Measurements from ENCODE around the gene CAMKMT. TPM values are rescaled to one million over a fixed set of nuclear protein-coding genes. Genes with fewer than 3 reads are reported as not detected.

Gene CAMKMT
- total RNA-seq, 2 experiments from 2014 or later, result 25.7 to 27.4 TPM

DNA sequence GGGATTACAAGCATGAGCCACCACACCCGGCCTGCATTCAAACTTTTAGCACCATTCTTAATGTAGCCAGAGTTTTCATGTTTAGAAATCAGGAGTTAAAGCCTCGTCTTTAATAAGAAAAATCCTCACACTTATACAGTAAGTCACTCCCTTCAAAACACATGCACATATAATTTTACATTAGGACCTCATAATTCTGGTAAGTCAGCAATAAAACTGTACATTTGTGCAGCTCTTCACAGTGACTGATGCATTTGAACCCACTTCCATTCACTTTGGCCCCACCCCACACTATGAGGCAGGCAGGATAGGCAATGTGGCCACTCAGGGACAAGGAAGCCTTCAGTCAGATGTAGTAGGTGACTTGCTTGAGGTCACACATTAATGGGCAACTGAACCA, 438.0 kb downstream of the CAMKMT start:
- no peak overlapping the region for H3K4me3 ChIP-seq (ENCODE audit: low read depth, low read length, poor library complexity, severe bottlenecking)
- H2AFZ ChIP-seq (ENCODE audit: low read length), result no peak overlapping the region
- intact Hi-C loops (cut with micrococcal nuclease; ENCODE audit: unreplicated experiment), result no loop called here
- H3K4me2 ChIP-seq (ENCODE audit: low read length), result no peak overlapping the region
- H3K79me2 ChIP-seq (ENCODE audit: insufficient read depth, low read depth, low read length), result no peaks in the 10 kb centered on the region
- H3K36me3 ChIP-seq (ENCODE audit: insufficient read depth, low read length), result no peaks in the 10 kb centered on the region
- H3K9me2 ChIP-seq (ENCODE audit: insufficient read depth, low read length), result no peaks in the 10 kb centered on the region
- H4K20me1 ChIP-seq (ENCODE audit: insufficient read depth, low read length), result no peaks in the 10 kb centered on the region
- H3K4me1 ChIP-seq (ENCODE audit: insufficient read depth, low read length, poor library complexity, severe bottlenecking), result no peaks in the 10 kb centered on the region
- TF ChIP-seq, protein P1, sequence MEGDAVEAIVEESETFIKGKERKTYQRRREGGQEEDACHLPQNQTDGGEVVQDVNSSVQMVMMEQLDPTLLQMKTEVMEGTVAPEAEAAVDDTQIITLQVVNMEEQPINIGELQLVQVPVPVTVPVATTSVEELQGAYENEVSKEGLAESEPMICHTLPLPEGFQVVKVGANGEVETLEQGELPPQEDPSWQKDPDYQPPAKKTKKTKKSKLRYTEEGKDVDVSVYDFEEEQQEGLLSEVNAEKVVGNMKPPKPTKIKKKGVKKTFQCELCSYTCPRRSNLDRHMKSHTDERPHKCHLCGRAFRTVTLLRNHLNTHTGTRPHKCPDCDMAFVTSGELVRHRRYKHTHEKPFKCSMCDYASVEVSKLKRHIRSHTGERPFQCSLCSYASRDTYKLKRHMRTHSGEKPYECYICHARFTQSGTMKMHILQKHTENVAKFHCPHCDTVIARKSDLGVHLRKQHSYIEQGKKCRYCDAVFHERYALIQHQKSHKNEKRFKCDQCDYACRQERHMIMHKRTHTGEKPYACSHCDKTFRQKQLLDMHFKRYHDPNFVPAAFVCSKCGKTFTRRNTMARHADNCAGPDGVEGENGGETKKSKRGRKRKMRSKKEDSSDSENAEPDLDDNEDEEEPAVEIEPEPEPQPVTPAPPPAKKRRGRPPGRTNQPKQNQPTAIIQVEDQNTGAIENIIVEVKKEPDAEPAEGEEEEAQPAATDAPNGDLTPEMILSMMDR (conservative IDR thresholded peaks at IDR 0.05; ENCODE audit: low read length), result no peak
- TF ChIP-seq EZH2phosphoT487 (IDR thresholded peaks at IDR 0.05; ENCODE audit: borderline replicate concordance, low read depth, low read length), result no peak
- DNase-seq (ENCODE audit: low spot score), result no peak
- ChIA-PET POLR2A (no interaction called here), CTCF (ENCODE audit: unreplicated experiment) (no interaction called here)
- no peaks in the 10 kb centered on the region for H3K9me3 ChIP-seq (ENCODE audit: low read length)
- BruUV-seq (replicated peaks), result no TSS peak
- H3K27ac ChIP-seq (ENCODE audit: low read depth, low read length, poor library complexity, severe bottlenecking), result no peak overlapping the region

DNA sequence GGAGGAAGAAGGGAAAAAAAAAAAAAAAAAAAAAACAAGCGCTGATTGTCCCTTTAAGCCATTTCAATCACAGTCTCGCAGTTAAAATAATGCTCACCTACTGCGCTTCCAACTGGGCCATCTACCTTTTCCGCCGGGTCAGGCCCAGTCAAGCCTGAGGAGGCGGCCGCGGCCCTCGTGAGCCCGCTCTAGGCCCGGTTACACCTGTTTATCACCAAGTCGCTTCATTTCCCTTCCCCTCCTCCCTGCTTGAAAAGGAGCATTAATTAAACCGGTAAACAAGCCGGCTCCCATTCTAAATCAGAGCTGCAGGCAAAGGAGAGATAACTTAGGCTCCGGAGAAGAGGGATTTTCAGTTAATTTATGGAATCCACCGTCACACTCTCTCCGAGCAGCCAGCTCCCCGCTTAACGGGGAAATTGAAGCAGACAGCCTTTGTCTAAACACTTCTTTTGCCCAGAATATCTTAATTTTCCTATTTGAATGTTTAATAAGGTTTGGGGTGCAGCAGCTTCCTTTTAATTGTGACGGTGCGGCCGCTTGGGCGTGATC, 439.6 kb downstream of the CAMKMT start:
- CTCF ChIA-PET (ENCODE audit: unreplicated experiment), result no interaction called here
- H3K4me1 ChIP-seq (ENCODE audit: insufficient read depth, low read length, poor library complexity, severe bottlenecking), result no peaks in the 10 kb centered on the region
- BruUV-seq (replicated peaks), result no TSS peak
- POLR2A ChIA-PET, result no interaction called here
- no peak overlapping the region for H2AFZ ChIP-seq (ENCODE audit: low read length)
- intact Hi-C loops (cut with micrococcal nuclease; ENCODE audit: unreplicated experiment), result no loop called here
- TF ChIP-seq, protein P1 (conservative IDR thresholded peaks at IDR 0.05; ENCODE audit: low read length), result no peak
- TF ChIP-seq EZH2phosphoT487 (IDR thresholded peaks at IDR 0.05; ENCODE audit: borderline replicate concordance, low read depth, low read length), result 0 out of 2 replicates have a peak, but pooled peaks have one; percentile 70
- no peaks in the 10 kb centered on the region for H3K79me2 ChIP-seq (ENCODE audit: insufficient read depth, low read depth, low read length)
- DNase-seq (ENCODE audit: low spot score), result no peak
- no peaks in the 10 kb centered on the region for H3K9me3 ChIP-seq (ENCODE audit: low read length)
- no peaks in the 10 kb centered on the region for H4K20me1 ChIP-seq (ENCODE audit: insufficient read depth, low read length)
- H3K36me3 ChIP-seq (ENCODE audit: insufficient read depth, low read length), result no peaks in the 10 kb centered on the region
- no peak overlapping the region for H3K4me3 ChIP-seq (ENCODE audit: low read depth, low read length, poor library complexity, severe bottlenecking)
- no peak overlapping the region for H3K4me2 ChIP-seq (ENCODE audit: low read length)
- no peaks in the 10 kb centered on the region for H3K9me2 ChIP-seq (ENCODE audit: insufficient read depth, low read length)
- H3K27ac ChIP-seq (ENCODE audit: low read depth, low read length, poor library complexity, severe bottlenecking), result no peak overlapping the region

DNA sequence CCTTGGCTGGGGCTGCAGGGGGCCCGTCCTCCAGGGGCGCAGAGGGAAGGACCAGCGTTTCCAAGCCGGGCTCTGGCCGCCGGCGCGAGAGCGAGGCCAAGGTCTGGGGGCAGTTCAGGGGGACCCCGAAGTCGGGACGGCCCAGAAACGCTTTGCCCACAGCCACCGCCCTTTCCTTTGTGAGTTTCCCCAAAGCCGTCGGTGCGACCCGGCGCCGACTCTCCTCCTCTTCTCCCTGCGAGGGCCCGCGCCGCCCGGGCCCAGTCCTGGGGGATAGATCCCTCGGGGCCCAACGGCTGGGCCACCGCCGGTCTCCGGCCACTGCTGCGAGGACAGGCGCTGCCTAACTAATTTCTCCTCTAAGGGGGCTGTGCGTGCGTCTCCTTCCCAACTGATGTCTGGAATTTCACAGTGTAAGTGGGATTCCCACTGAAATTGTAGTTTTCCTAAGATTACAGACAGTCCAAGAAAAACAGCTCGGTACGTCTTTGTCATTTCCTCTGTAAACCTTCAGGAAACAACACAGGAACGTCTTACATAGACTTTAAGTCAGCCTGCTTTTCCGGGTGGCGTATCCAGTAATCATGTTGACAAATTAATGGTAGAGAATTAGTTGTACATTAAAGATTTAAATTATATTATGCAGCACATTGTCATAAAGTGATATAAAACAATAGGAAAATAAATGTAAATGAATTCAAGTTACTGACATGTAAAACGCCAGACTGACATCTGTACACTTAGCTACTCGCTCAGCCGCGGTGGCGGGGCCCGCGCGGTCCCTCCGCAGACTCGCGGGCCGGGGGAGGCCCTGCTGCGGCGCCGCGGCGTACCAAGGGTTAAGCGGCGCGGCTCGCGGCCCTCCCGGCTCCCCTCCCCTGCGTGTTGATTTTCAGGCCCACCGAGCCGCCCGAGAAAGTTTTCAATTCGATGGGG, 440.4 kb downstream of the CAMKMT start:
- TF ChIP-seq, protein P1 (conservative IDR thresholded peaks at IDR 0.05; ENCODE audit: low read length), result no peak
- no peak for TF ChIP-seq EZH2phosphoT487 (IDR thresholded peaks at IDR 0.05; ENCODE audit: borderline replicate concordance, low read depth, low read length)
- H3K4me1 ChIP-seq (ENCODE audit: insufficient read depth, low read length, poor library complexity, severe bottlenecking), result no peaks in the 10 kb centered on the region
- BruUV-seq (replicated peaks), result no TSS peak
- no peaks in the 10 kb centered on the region for H4K20me1 ChIP-seq (ENCODE audit: insufficient read depth, low read length)
- no peak overlapping the region for H3K4me2 ChIP-seq (ENCODE audit: low read length)
- H3K79me2 ChIP-seq (ENCODE audit: insufficient read depth, low read depth, low read length), result no peaks in the 10 kb centered on the region
- ChIA-PET CTCF (ENCODE audit: unreplicated experiment) (no interaction called here), POLR2A (interaction anchor here (1.0 kb wide), 1 partner anchor 74 kb away, joined by 3 read pairs; no protein-coding TSS in a partner anchor)
- H3K4me3 ChIP-seq (ENCODE audit: low read depth, low read length, poor library complexity, severe bottlenecking), result no peak overlapping the region
- H3K9me3 ChIP-seq (ENCODE audit: low read length), result no peaks in the 10 kb centered on the region
- no peaks in the 10 kb centered on the region for H3K36me3 ChIP-seq (ENCODE audit: insufficient read depth, low read length)
- intact Hi-C loops (cut with micrococcal nuclease; ENCODE audit: unreplicated experiment), result no loop called here
- no peaks in the 10 kb centered on the region for H3K9me2 ChIP-seq (ENCODE audit: insufficient read depth, low read length)
- no peak overlapping the region for H3K27ac ChIP-seq (ENCODE audit: low read depth, low read length, poor library complexity, severe bottlenecking)
- DNase-seq (ENCODE audit: low spot score), result no peak
- no peak overlapping the region for H2AFZ ChIP-seq (ENCODE audit: low read length)
